GM20431 (cell line): ENCODE results near the gene CREB3L2.
"Not testable (repeated sequence)": the region's sequence is repeated elsewhere in the genome, so short reads cannot be mapped to it uniquely, and the experiment has no call there.

Experiments used
- in situ Hi-C: fragments of 300-500 bp; cut with MseI, MboI; formaldehyde crosslinking; loops from one replicate; pipeline ENCODE4 v1.15.0; 2020; ENCODE audit warnings: low sequenced_read_pairs; ENCODE audit not compliant: unreplicated experiment

CREB3L2 gene, protein sequence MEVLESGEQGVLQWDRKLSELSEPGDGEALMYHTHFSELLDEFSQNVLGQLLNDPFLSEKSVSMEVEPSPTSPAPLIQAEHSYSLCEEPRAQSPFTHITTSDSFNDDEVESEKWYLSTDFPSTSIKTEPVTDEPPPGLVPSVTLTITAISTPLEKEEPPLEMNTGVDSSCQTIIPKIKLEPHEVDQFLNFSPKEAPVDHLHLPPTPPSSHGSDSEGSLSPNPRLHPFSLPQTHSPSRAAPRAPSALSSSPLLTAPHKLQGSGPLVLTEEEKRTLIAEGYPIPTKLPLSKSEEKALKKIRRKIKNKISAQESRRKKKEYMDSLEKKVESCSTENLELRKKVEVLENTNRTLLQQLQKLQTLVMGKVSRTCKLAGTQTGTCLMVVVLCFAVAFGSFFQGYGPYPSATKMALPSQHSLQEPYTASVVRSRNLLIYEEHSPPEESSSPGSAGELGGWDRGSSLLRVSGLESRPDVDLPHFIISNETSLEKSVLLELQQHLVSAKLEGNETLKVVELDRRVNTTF

DNA sequence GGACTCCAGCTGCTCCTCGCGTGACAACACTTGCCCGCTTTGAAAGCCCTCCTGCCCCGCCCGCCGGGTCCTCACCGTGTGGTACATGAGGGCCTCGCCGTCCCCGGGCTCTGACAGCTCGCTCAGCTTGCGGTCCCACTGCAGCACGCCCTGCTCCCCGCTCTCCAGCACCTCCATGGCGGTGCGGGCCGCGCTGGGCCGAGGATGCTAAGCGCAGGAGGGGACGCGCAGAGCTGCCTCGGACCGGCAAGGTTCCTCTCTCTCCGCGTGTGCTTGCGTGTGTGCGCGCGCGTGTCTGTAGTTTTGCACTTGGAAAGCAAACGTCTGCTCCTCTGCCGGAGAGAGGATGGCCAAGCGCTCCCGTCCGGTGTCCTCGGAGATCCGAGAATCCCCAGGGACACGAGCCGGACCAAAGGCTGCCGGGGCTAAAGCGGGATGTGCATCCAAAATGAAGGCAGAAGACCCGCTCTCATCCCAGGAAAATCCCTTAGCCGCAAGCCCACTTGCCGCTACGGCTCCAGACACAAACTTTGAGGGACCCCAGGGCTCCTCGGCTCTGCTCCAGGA, at the start of gene CREB3L2:
Gene CREB3L2, minus strand, starts transcription at position 558 of the 567 bp plus-strand sequence. Its CDS starts 381 bp downstream, at position 177.
- in situ Hi-C loops: loop anchor here (25.0 kb wide), 1 partner anchor 364 kb away; no protein-coding TSS in a partner anchor

DNA sequence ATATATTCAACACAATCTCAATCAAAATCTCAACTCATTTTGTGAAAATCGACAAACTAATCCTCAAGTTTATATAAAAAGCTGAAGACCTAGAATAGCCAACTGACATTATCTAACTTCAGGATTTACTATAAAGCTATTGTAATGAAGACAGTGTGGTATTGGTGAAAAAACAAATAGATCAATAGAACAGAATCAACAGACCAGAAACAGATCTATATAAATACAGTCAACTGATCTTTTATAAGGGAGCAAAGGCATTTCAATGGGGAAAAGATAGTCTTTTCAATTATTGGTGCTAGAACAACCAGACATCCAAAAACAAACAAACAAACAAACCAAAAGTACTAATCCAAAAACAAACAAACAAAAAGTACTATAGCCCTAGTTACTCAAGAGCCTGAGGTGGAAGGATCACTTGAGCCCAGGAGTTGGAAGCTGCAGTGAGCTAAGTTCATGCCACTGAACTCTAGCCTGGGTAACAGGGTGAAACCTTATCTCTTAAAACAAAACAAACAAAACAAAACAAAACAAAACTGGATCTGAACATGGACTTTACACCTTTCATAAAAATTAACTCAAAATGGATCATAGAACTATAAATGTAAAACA, 47.7 kb upstream of the CREB3L2 start:
- in situ Hi-C loops: no loop called here

DNA sequence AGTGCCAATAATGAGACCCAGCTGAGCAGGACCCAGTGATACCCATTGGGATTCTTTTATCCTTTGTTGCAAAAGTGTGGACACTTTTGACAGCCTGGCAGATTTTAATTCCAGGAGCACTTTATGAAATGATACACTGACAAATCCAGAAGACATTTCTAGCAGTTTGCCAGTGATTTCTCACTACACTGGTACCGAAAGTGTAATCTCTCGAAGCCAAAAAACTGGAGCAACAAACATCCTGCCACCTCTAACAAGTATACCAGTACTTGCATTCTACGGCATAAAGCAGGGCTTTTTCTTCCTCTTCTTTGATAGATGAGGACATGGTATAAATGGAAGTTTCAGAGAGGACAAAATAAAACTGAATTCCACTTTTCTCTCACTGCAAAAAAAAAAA, 46.0 kb upstream of the CREB3L2 start:
- in situ Hi-C loops: no loop called here

DNA sequence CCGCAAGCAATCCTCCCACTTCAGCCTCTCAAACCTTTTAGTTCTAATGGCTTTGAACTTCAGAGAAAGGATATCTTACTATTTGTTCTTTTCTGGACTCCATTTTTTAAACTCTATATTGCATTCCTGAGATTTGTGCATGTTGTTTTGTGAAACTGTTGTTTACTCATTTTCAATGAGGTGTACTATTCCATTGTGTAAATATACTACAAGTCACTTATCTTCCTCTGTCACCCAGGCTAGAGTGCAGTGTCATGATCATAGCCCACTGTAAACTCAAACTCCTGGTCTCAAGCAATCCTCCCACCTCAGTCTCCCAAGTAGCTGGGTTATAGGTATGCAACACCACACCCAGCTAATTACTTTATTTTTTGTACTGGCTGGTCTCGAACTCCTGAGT, 43.0 kb upstream of the CREB3L2 start:
- in situ Hi-C loops: no loop called here

DNA sequence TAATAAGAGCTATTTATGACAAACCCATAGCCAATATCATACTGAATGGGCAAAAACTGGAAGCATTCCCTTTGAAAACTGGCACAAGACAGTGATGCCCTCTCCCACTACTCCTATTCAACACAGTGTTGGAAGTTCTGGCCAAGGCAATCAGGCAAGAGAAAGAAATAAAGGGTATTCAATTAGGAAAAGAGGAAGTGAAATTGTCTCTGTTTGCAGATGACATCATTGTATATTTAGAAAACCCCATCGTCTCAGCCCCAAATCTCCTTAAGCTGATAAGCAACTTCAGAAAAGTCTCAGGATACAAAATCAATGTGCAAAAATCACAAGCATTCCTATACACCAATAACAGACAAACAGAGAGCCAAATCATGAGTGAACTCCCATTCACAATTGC, 38.2 kb upstream of the CREB3L2 start:
- in situ Hi-C loops: not testable (repeated sequence)

DNA sequence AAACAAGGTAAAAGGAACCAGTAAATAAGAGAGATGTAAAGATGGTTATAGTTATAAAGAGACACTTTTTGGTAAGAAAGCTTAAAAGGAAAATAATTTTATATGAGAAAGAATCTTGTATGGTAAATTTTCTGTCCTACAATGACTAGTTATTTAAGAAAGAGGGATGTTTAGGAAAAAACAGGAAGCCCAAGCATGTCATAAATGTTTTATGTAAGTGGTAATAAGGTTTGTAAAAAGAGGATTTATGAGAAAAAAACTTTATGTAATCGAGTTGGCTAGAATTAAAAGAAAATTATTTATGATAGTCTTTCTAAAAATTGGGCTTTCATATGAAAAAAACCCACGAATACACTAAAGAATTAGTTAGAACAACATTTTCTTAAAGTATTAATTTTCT, 34.2 kb upstream of the CREB3L2 start:
- in situ Hi-C loops: no loop called here

DNA sequence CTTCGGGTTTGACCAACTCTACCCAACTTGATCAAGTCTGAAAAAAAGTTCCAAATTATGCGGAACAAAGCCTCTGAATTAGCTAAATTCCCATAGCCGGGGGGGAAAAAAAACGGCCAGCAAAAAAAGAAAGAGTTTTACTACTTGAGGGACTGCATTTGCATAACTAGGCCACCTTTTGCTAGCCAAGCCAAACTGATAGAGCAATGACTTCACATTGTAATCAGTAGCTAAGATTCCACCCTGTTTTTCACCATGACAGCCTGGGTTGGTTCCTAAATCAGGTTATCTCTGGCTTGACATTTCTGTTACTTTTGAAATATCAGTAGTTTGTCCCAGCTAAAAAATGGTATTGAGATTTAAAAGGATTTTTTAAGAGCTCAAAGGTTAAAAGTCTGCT, 31.4 kb upstream of the CREB3L2 start:
- in situ Hi-C loops: no loop called here

DNA sequence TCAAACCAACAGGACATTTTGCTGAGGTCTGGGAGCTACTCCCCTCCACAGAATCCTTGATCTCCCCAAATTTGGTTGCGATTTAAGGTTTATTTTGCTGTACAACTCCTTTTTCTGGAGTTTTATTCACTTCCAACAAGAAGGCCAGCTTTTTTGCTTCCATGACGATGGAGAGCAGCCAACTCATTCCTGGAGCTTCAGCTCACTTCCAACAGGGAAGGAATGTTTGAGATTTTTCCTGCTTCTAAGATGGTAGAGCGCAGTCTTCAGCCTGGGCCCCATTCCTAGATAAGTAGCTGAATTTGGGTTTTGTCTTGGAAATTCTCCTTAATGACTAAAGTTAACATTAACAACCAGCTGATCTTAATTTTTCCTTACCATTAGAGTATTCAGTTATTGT, 30.9 kb upstream of the CREB3L2 start:
- in situ Hi-C loops: no loop called here

DNA sequence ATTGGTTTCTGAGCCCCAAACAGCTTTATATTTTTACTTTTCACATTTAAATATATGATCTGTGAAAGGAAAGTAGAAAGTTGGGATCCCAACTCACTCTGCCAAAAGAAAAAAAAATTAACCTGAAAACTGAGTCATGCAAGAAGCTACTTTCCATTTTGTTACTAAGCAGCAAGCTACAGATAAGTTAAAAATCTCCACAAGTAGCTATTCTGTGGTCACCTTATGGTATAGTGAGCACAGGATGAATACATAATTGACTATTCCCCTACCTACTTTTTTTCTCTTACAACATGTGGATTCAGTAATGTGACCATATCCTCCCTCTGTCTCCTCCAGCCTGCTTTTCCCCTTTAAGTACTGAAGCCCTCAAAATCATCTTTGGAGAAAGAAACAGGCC, 30.3 kb upstream of the CREB3L2 start:
- in situ Hi-C loops: no loop called here

DNA sequence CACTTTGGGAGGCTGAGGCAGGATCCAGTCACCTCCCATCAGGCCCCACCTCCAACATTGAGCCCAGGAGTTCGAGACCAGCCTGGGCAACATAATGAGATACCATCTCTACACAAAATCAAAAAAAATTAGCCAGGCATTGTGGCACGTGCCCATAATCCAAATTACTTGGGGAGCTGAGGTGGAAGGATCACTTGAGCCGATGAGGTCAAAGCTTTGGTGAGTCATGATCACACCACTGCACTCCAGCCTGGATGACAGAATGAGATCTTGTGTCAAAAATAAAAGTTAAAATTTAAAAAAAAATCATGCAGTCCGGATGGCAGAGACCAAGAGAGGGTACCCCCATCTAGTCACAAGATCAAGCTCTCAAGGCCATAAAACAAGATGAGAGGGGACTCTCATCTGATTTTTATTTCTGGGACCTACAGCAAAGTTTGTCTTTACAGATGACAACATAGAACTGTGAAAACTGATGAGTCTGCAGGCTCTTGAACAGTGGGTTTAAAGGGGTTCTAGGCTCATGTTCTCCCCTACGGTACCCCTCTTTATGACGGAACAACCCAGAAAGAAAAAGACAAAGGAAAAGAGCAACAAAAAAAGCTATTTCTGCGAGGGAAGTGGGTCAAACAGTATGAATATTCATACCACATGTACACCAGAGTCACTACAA, 28.9 kb upstream of the CREB3L2 start:
- in situ Hi-C loops: no loop called here

DNA sequence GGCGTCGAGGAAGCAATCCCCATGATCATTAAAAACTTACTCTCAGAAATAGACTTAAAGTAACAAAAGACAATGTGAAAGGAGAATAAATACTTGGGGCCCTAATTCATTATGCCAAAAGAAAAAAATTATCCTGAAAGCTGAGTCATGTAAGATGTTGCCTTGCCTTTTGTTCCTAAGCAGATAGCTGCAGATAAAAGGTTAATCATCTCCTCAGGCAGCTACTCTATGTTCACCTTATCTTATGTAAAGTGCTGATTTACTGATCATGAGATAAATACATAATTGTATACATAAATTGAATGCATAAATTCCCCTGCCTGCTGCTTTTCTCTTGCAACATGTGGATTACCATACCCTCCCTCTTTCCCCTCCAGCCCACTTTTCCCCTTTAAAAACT, 28.1 kb upstream of the CREB3L2 start:
- in situ Hi-C loops: no loop called here

DNA sequence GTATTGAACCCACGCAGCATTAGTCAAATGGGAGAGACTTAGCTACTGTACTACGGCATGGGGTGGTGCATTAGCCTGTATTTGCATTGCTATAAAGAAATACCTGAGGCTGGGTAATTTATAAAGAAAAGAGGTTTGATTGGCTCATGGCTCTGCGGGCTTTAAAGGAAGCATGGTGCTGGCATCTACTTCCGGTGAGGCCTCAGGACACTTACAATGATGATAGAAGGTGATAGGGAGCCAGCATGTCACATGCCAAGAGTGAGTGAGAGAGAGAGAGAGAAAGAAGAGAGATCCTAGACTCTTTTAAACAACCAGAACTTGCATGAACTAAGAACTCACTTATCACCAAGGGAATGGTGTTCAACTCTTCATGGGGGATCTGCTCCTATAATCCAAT, 27.2 kb upstream of the CREB3L2 start:
- in situ Hi-C loops: no loop called here

DNA sequence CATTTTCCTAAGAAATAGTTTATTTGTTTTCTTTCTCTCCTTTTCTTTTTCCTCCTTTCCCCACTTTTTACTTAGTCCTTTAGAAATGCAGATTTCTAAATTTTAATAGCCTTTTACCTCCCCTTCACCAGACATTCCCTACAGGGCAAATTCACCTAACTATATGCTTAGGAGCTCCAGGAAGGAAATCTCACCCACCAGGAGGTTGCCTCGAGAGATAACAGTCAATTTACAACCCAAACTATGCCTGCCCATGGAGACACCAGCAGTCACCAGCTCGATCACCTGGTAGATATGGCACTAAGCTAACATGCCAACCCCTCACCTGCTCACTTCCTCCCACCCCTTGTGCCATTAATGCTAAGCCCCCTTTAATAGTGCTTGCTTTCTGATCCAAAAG, 25.2 kb upstream of the CREB3L2 start:
- in situ Hi-C loops: no loop called here

DNA sequence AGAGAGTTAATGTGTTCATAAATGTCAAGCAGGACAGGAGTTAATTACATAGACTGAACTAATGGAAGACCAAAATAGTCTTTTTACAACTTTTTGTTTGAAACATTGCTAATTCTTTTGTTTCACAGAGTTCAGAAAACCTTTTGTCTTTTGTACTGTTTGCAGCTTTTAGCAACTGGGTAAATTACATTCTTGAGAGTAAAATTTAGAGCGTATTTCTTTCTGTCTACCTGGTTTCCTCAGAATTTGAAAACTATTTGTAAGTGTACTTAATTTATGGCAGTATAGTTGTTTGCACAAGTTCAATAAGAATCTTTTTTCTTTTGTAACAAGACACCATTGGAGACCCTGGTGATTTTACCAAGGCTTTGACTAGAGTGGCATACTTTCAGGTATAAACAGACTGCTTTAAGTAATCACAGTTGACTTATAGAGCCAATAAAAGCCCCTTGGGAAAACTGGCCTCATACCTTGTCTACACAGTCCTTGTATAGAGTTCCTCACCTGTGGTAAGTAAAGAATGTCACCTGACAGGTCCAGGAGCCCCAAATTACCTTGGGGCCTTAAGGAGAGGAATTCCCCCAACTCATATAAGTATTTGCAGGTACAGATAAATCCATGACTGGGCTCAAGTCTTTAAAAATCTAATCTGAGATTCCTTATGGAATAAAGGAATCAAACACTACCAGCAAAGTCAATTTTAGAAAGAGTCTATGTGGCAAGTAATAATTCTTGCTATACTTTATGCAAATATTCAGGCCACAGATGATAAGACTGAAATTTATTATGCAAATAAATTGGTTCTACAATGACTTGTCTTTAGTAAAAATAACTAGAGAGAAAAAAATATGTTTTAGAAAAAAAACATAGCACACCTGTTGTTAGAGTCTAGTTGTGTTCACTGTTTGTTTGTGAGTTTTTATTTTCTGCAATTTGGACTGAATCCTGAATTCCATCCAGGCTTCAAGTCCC, 23.6 kb upstream of the CREB3L2 start:
- in situ Hi-C loops: no loop called here

DNA sequence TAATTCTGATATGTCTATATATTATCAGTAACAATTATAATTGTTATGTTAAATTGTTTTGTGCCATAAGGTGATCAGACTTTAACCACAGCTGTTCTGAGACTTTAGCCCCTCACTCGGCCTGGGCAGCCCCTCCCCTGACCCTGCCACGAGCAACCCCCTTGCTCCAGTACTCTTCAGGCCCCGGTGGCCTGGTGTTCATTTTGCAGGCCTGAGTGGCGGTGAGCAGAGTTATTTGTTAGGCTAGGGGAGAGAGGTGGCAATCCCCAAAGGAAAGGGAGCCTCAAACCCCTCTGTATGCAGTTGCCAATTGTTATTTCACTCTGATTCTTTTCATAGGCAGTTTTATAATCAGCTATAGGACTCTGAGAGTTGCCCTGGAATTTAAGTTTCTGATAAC, 22.9 kb upstream of the CREB3L2 start:
- in situ Hi-C loops: loop anchor here (25.0 kb wide), 1 partner anchor 387 kb away; no protein-coding TSS in a partner anchor

DNA sequence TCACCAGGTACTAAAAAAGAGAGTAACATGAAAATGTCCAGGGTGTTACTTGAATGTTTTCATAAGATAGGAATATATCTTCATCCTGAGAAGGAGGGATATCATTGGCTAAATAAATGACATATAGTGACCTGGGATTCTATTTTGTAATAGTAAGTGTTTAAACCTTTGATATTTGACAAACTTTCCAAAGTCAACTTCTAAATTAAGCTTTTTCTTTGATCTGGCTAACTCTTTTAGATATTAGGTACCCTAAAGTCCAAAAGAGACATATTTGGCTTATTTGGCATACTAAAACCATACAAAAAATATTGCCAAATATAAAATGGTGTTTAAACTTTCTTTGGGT, 22.4 kb upstream of the CREB3L2 start:
- in situ Hi-C loops: loop anchor here (25.0 kb wide), 1 partner anchor 387 kb away; no protein-coding TSS in a partner anchor

DNA sequence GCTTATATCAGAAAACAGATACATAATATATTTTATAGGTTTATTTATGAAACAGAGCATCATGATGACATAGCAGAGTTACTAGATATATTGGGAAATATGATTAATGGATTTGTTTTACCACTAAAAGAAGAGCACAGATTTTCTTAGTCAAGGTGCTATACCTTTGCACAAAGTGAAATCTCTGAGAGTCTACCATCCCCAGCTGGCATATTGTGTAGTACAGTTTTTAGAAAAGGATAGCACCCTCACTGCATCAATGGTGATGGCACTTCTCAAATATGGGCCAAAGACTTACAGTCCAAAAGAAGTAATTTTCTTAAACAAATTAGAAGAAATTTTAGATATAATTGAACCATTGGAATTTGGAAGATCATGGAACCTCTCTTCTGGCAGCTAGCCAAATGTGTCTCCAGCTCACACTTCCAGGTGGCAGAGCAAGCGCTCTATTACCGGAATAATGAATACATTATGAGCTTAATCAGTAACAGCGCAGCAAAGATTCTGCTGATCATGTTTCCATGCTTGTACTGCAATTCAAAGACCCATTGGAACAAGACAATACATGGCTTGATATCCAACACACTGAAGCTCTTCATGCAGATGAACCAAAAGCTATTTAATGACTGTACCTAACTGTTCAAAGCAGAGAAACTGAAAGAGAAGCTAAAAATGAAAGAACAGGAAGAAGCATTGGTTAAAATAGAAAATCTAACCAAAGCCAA, 21.9 kb upstream of the CREB3L2 start:
- in situ Hi-C loops: loop anchor here (25.0 kb wide), 1 partner anchor 386 kb away; no protein-coding TSS in a partner anchor

DNA sequence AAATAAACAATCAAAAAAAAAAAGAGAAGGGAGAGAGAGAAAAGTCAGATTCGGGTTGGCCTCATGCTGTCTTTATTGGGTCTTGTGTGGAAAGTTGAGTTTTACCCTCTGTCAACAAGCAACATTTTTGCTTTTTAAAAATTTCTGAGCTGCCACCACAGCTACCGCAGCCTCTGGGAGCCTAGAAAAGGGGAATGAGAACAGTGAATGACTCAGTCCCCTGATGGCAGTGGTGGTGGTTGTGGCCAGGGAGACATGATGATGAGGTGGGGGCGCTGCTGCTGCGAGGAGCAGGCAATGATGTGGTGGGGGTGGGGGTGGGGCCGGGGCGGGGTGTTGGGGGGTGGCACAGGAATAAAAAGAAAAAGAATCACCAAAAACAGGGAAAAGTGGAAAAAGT, 20.0 kb upstream of the CREB3L2 start:
- in situ Hi-C loops: loop anchor here (25.0 kb wide), 1 partner anchor 385 kb away; no protein-coding TSS in a partner anchor

DNA sequence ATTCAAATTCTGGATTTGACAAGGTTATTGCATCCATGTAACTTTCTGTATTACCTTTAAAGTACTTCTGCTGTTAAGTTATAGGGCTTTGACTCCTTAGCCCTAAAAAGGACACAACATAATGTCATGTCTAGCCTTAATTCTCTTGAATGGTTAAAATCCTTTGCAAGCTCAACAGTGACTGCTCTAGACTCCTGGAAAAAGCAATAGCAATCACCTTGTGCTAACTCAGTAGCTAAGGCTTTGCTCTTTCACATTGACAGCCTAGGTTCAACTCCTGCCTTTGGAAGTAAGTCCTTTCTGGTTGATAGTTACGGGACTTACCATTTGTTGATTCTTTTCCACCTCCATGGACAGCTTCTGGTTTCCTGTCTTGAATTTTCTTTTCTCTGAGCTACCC, 16.1 kb upstream of the CREB3L2 start:
- in situ Hi-C loops: loop anchor here (25.0 kb wide), 1 partner anchor 381 kb away; no protein-coding TSS in a partner anchor
